Neural progenitor cell (in vitro differentiated cells): Measurements from ENCODE around the gene GTF3C4.

ENCODE experiments used
- CTCF ChIP-seq: fragments of 200-600 bp; sonication (generic); IDR thresholded peaks from 2 replicates; pipeline ENCODE4 v1.5.1; 2017; ENCODE audit warnings: antibody characterized with exemption, mild to moderate bottlenecking
- EZH2 ChIP-seq: fragments of 200-600 bp; sonication (generic); IDR thresholded peaks from 2 replicates; pipeline ENCODE4 v1.6.1; 2017; ENCODE audit warnings: antibody characterized with exemption, mild to moderate bottlenecking, moderate library complexity

GRCh38 chr9:132647355-132647754 lies 22.9 kb upstream of the GTF3C4 start:
- TF ChIP-seq CTCF (no peak), EZH2 (no peak)
